ENCODE measurements around the gene KCNQ5.
"Not testable (repeated sequence)": the region's sequence is repeated elsewhere in the genome, so short reads cannot be mapped to it uniquely, and the experiment has no call there.

Gene KCNQ5

GRCh38 chr6:72621291-72622093, at the start of gene KCNQ5:
KCNQ5 (plus strand) TSS chr6:72622064.
- no peak for DNase-seq (ENCODE audit: low read depth)

GRCh38 chr6:72579865-72580264, 42.0 kb upstream of the KCNQ5 start:
- no peak for DNase-seq (ENCODE audit: low read depth)

- peak; percentile 54 for DNase-seq (ENCODE audit: low read depth)
Observed at GRCh38 chr6:72580281-72580940, 41.5 kb upstream of the KCNQ5 start.

GRCh38 chr6:72580950-72581349, 40.9 kb upstream of the KCNQ5 start:
- DNase-seq (ENCODE audit: low read depth) = not testable (repeated sequence)

- no peak for DNase-seq (ENCODE audit: low read depth)
Observed at GRCh38 chr6:72588155-72588554, 33.7 kb upstream of the KCNQ5 start.

GRCh38 chr6:72589096-72589495, 32.8 kb upstream of the KCNQ5 start:
- no peak for DNase-seq (ENCODE audit: low read depth)

GRCh38 chr6:72595812-72596211, 26.1 kb upstream of the KCNQ5 start:
- DNase-seq (ENCODE audit: low read depth) = no peak

- no peak for DNase-seq (ENCODE audit: low read depth)
Observed at GRCh38 chr6:72616406-72617015, 5.4 kb upstream of the KCNQ5 start.

- no peak for DNase-seq (ENCODE audit: low read depth)
Observed at GRCh38 chr6:72617721-72618120, 4.1 kb upstream of the KCNQ5 start.

- DNase-seq (ENCODE audit: low read depth) = no peak
Observed at GRCh38 chr6:72619883-72620696, 1.8 kb upstream of the KCNQ5 start.

- no peak for DNase-seq (ENCODE audit: low read depth)
Observed at GRCh38 chr6:72620871-72621290, 983 bp upstream of the KCNQ5 start.

GRCh38 chr6:72622094-72622940, 453 bp downstream of the KCNQ5 start:
- DNase-seq (ENCODE audit: low read depth) = no peak

GRCh38 chr6:72623808-72624207, 1.9 kb downstream of the KCNQ5 start:
- DNase-seq (ENCODE audit: low read depth) = no peak

GRCh38 chr6:72624557-72625160, 2.8 kb downstream of the KCNQ5 start:
- DNase-seq (ENCODE audit: low read depth) = peak; percentile 40

- DNase-seq (ENCODE audit: low read depth) = no peak
Observed at GRCh38 chr6:72626126-72626525, 4.3 kb downstream of the KCNQ5 start.

GRCh38 chr6:72627539-72627938, 5.7 kb downstream of the KCNQ5 start:
- DNase-seq (ENCODE audit: low read depth) = no peak

GRCh38 chr6:72631480-72631879, 9.6 kb downstream of the KCNQ5 start:
- DNase-seq (ENCODE audit: low read depth) = no peak

GRCh38 chr6:72635636-72636035, 13.8 kb downstream of the KCNQ5 start:
- DNase-seq (ENCODE audit: low read depth) = no peak

- no peak for DNase-seq (ENCODE audit: low read depth)
Observed at GRCh38 chr6:72636215-72636614, 14.4 kb downstream of the KCNQ5 start.

GRCh38 chr6:72636786-72637185, 14.9 kb downstream of the KCNQ5 start:
- DNase-seq (ENCODE audit: low read depth) = no peak

Measured in CMK (cell line).